Measurements from ENCODE around the gene WDR46. TPM values are rescaled to one million over a fixed set of nuclear protein-coding genes. Genes with fewer than 3 reads are reported as not detected.
A peak's percentile ranks its signal among the peaks of the same experiment; 100 is the strongest.

The WDR46 gene
- total and polyA plus RNA-seq, 12 donors = 11.0 to 40.6 (median 17.8) TPM

DNA sequence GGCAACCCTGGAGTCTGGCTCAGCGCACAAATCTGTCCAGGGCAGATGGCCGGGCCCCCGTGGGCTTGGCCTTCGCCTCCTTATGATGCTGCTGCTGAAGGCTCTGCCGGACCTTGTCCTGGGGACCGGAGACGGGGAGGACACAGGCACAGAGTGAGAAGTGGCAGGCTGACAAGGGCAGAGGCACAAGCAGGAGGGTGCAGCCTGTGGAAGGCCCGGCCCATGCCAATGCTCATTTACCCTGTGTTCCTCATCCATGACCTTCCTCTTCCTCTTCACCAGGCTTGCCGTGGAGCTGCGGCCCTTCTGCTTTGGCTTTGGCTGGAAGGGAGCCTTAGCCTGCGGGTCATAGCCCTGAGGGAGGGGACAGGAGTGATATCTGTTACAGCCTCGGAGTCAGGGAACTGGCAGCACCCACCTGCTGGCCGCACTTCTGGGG is 9.8 kb downstream of the WDR46 start:
- Histone ChIP-seq H3K4me1 (peaks cover 3 to 48% (median 33%) of the 10 kb centered on the region in 9 donors), H3K27me3 (no peaks in the 10 kb centered on the region), H3K27ac (no peak overlapping the region), H3K4me3 (no peak overlapping the region), H3K36me3 (peaks cover 0 to 89% (median 14%) of the 10 kb centered on the region in 9 donors), H3K9me3 (no peaks in the 10 kb centered on the region)
- 76 to 78% methylated on average over 13 of the region's 13 CpGs for WGBS, 2 donors
- intact Hi-C loops (cut with DNase I) = loop anchor here in 1 of 10 donors (2.0 kb wide), 1 partner anchor 66 kb away; no protein-coding TSS in a partner anchor
- DNase-seq = no peak
- no peak for ATAC-seq
- TF ChIP-seq, protein P1, sequence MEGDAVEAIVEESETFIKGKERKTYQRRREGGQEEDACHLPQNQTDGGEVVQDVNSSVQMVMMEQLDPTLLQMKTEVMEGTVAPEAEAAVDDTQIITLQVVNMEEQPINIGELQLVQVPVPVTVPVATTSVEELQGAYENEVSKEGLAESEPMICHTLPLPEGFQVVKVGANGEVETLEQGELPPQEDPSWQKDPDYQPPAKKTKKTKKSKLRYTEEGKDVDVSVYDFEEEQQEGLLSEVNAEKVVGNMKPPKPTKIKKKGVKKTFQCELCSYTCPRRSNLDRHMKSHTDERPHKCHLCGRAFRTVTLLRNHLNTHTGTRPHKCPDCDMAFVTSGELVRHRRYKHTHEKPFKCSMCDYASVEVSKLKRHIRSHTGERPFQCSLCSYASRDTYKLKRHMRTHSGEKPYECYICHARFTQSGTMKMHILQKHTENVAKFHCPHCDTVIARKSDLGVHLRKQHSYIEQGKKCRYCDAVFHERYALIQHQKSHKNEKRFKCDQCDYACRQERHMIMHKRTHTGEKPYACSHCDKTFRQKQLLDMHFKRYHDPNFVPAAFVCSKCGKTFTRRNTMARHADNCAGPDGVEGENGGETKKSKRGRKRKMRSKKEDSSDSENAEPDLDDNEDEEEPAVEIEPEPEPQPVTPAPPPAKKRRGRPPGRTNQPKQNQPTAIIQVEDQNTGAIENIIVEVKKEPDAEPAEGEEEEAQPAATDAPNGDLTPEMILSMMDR (IDR thresholded peaks at IDR 0.05) = no peak

DNA sequence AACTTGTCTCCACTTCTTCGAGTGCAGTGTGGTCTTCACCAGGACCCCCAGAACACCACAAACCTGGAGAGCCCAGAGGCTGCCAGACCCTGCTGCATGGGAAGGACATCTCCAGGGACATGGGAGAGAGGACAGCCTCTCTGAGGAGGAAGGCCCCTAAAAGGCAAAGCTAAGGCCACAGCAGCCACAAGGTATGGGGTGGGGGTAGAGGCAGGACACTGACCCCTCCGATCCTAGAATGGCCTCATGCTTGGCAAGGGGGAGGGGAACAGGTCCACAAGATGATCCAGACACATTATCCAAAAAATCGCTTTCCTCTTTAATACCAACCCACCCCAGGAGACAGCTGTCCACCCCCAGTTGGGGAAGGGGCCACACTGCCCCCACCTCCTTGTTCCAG is 10.2 kb downstream of the WDR46 start:
- WGBS, 2 donors = 88 to 93% methylated on average over 3 of the region's 3 CpGs
- TF ChIP-seq, protein P1 (IDR thresholded peaks at IDR 0.05) = no peak
- H3K27ac ChIP-seq = peak overlapping the region in 4 of 10 donors; percentile 10 to 93 (median 92)
- no peaks in the 10 kb centered on the region for H3K27me3 ChIP-seq
- intact Hi-C loops (cut with DNase I) = loop anchor here in 1 of 10 donors (2.0 kb wide), 1 partner anchor 66 kb away; no protein-coding TSS in a partner anchor
- peaks cover 3 to 53% (median 37%) of the 10 kb centered on the region in 9 donors for H3K4me1 ChIP-seq
- no peak for DNase-seq
- no peak for ATAC-seq
- H3K9me3 ChIP-seq = no peaks in the 10 kb centered on the region
- no peak overlapping the region for H3K4me3 ChIP-seq
- peaks cover 0 to 89% (median 18%) of the 10 kb centered on the region in 9 donors for H3K36me3 ChIP-seq

DNA sequence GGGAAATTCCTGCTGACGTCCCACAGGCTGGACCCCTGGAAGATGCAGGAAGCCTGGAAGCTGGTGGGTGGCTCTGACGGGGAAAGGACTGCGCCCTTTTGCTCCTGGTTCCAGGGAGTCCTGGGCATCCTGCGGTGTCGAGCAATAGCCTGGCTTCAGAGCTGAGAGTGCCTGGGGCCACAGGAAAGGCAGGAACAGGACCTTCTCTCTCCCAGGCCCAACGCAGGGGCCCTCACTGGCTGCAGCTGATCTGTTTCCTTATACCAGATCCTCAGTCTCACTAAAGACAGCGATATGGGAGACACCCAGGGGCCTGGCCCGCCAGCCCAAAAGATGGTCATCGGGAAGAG is 10.7 kb downstream of the WDR46 start:
- Histone ChIP-seq H3K4me3 (peak overlapping the region in 4 of 10 donors; percentile 60 to 75 (median 68)), H3K27ac (peak overlapping the region in 7 of 10 donors; percentile 91 to 96 (median 93)), H3K27me3 (no peaks in the 10 kb centered on the region), H3K9me3 (no peaks in the 10 kb centered on the region), H3K36me3 (peaks cover 0 to 89% (median 15%) of the 10 kb centered on the region in 9 donors), H3K4me1 (peaks cover 3 to 57% (median 42%) of the 10 kb centered on the region in 9 donors)
- ATAC-seq (peak in 1 of 8 donors; percentile 3), DNase-seq (no peak)
- WGBS, 2 donors = 80 to 81% methylated on average over 9 of the region's 9 CpGs
- TF ChIP-seq, protein P1 (IDR thresholded peaks at IDR 0.05) = no peak
- intact Hi-C loops (cut with DNase I) = loop anchor here in 1 of 10 donors (2.0 kb wide), 1 partner anchor 66 kb away; no protein-coding TSS in a partner anchor

DNA sequence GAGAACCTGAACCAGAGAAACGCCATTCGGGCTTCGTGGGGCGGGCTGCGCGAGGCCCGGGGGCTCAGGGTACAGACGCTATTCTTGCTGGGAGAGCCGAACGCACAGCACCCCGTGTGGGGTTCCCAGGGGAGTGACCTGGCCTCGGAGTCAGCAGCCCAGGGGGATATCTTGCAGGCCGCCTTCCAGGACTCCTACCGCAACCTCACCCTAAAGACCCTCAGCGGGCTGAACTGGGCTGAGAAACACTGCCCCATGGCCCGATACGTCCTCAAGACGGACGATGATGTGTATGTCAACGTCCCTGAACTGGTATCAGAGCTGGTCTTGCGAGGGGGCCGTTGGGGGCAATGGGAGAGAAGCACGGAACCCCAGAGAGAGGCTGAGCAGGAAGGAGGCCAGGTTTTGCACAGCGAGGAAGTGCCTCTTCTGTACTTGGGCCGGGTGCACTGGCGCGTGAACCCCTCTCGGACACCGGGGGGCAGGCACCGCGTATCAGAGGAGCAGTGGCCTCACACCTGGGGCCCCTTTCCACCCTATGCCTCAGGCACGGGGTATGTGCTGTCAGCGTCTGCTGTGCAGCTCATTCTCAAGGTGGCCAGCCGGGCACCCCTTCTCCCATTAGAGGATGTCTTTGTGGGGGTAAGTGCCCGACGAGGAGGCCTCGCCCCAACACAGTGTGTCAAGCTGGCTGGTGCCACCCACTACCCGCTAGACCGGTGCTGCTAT is 11.2 kb downstream of the WDR46 start:
- no peaks in the 10 kb centered on the region for H3K27me3 ChIP-seq
- H3K4me1 ChIP-seq = peaks cover 7 to 63% (median 47%) of the 10 kb centered on the region in 9 donors
- H3K27ac ChIP-seq = peak overlapping the region; percentile 68 to 96 (median 92)
- peaks cover 0 to 89% (median 15%) of the 10 kb centered on the region in 9 donors for H3K36me3 ChIP-seq
- TF ChIP-seq, protein P1 (IDR thresholded peaks at IDR 0.05) = no peak
- intact Hi-C loops (cut with DNase I) = loop anchor here in 1 of 10 donors (2.0 kb wide), 1 partner anchor 67 kb away; no protein-coding TSS in a partner anchor
- ATAC-seq (peak in 5 of 8 donors; percentile 5 to 16 (median 8)), DNase-seq (no peak)
- 38 to 40% methylated on average over 39 of the region's 39 CpGs for WGBS, 2 donors
- peak overlapping the region; percentile 40 to 83 (median 72) for H3K4me3 ChIP-seq
- no peaks in the 10 kb centered on the region for H3K9me3 ChIP-seq
